Omental fat pad (tissue), 4 donors: ENCODE measurements around the gene ATP2C1. TPM values are rescaled to one million over a fixed set of nuclear protein-coding genes. Genes with fewer than 3 reads are reported as not detected.

ENCODE experiments used
- ATAC-seq: fragments of 150-250 bp; one replicate; pipeline ENCODE4 v1.9.1; 2016; ENCODE audit warnings: mild to moderate bottlenecking, moderate library complexity; ENCODE audit not compliant: low FRiP score
- DNase-seq: peaks from one replicate; pipeline ENCODE4 v3.0.0-alpha.2; 2019; ENCODE audit warnings: low spot score
- CTCF ChIP-seq, 3 donors: fragments of 450-650 bp; IDR thresholded peaks; one replicate each; pipeline ENCODE4 v1.5.1; 2016 to 2017; ENCODE audit warnings: antibody characterized with exemption in 3 of 3, mild to moderate bottlenecking in 3 of 3, moderate library complexity in 2 of 3
- total RNA-seq, 4 donors: library from RNA; depleted of rRNA; stranded (reverse); fragments of >200 nt; gene quantifications; one replicate each; pipeline ENCODE4 v1.1.0, GENCODE V29; 2016

ATP2C1 gene
- total RNA-seq, 4 donors from 2014 or later, result 53.2 to 63.5 (median 61.6) TPM

- TF ChIP-seq CTCF (IDR thresholded peaks at IDR 0.05), result no peak
- no peak for DNase-seq
- no peak for ATAC-seq
Observed at GRCh38 chr3:130948929-130949328, 55.0 kb downstream of the ATP2C1 start.

GRCh38 chr3:130950124-130950523 lies 56.2 kb downstream of the ATP2C1 start:
- TF ChIP-seq CTCF (IDR thresholded peaks at IDR 0.05), result no peak
- DNase-seq (no peak), ATAC-seq (no peak)

- no peak for ATAC-seq
Observed at GRCh38 chr3:130950641-130951040, 56.8 kb downstream of the ATP2C1 start.

GRCh38 chr3:130955481-130955880 lies 61.6 kb downstream of the ATP2C1 start:
- no peak for ATAC-seq

More at GRCh38 chr3:130950641-130951040, 56.8 kb downstream of the ATP2C1 start:
- TF ChIP-seq CTCF (IDR thresholded peaks at IDR 0.05), result no peak
- DNase-seq, result no peak

GRCh38 chr3:130956281-130956680 lies 62.4 kb downstream of the ATP2C1 start:
- DNase-seq (no peak), ATAC-seq (no peak)
- TF ChIP-seq CTCF (IDR thresholded peaks at IDR 0.05), result no peak

More at GRCh38 chr3:130955481-130955880, 61.6 kb downstream of the ATP2C1 start:
- no peak for DNase-seq
- no peak for TF ChIP-seq CTCF (IDR thresholded peaks at IDR 0.05)

GRCh38 chr3:130956721-130957120 lies 62.8 kb downstream of the ATP2C1 start:
- no peak for ATAC-seq
- TF ChIP-seq CTCF (IDR thresholded peaks at IDR 0.05), result no peak
- DNase-seq, result no peak

- ATAC-seq (no peak), DNase-seq (no peak)
- no peak for TF ChIP-seq CTCF (IDR thresholded peaks at IDR 0.05)
Observed at GRCh38 chr3:130960139-130960795, 66.4 kb downstream of the ATP2C1 start.
